Esophagus squamous epithelium (tissue), 5 donors: ENCODE results near the gene MBD6. TPM values are rescaled to one million over a fixed set of nuclear protein-coding genes. Genes with fewer than 3 reads are reported as not detected.

Experiments used
- DNase-seq: peaks from one replicate; lab custom pipeline; 2025; lab: John Stamatoyannopoulos, UW
- H3K27ac ChIP-seq, 4 donors: fragments of 200-600 bp; sonication (generic); one replicate each; pipeline ENCODE4 v1.5.1; 2016 to 2019; ENCODE audit warnings: mild to moderate bottlenecking in 1 of 4
- H3K27me3 ChIP-seq, 4 donors: fragments of 200-600 bp; sonication (generic); 1 replicate in 3 of 4; 2 replicates in 1 of 4; pipeline versions ENCODE4 v1.5.1 to v1.6.0; 2017 to 2021; ENCODE audit warnings: antibody characterized with exemption in 1 of 4
- H3K36me3 ChIP-seq, 3 donors: fragments of 200-600 bp; sonication (generic); one replicate each; pipeline ENCODE4 v1.5.1; 2016 to 2019
- H3K4me1 ChIP-seq, 3 donors: fragments of 200-600 bp; sonication (generic); one replicate each; pipeline ENCODE4 v1.5.1; 2017 to 2019
- H3K4me3 ChIP-seq, 4 donors: fragments of 200-600 bp; sonication (generic); 1 replicate in 3 of 4; 2 replicates in 1 of 4; pipeline ENCODE4 v1.5.1; 2016 to 2019; ENCODE audit warnings: mild to moderate bottlenecking in 2 of 4, moderate library complexity in 1 of 4
- H3K9me3 ChIP-seq, 3 donors: fragments of 200-600 bp; sonication (generic); one replicate each; pipeline ENCODE4 v1.5.1; 2016 to 2019
- POLR2A ChIP-seq, 4 donors: fragments of 450-650 bp; IDR thresholded peaks; one replicate each; pipeline ENCODE4 v1.6.1; 2017; ENCODE audit warnings: antibody characterized with exemption in 4 of 4, mild to moderate bottlenecking in 4 of 4, moderate library complexity in 3 of 4
- WGBS, 2 donors: methylation state at CpG; one replicate each; pipeline ENCODE4 v1.1.5; 2018; 5-methylcytosine and 5-hydroxymethylcytosine counted together
- intact Hi-C: fragments of 100-400 bp; cut with DNase I; formaldehyde crosslinking; loops from one replicate; pipeline ENCODE4 v1.15.0; 2022
- total RNA-seq, 4 donors: library from RNA; depleted of rRNA; stranded (reverse); fragments of >200 nt; gene quantifications; one replicate each; pipeline ENCODE4 v1.1.0, GENCODE V29; 2016
- TF ChIP-seq, protein P1 (sequence below), 6 experiments: fragments of 450-650 bp in 4 of 6; fragments of 200-600 bp in 2 of 6; sonication (generic) in 2 of 6; IDR thresholded peaks; one replicate each; pipeline ENCODE4 v1.5.1; 2016 to 2019; ENCODE audit warnings: antibody characterized with exemption in 6 of 6, mild to moderate bottlenecking in 4 of 6, moderate library complexity in 4 of 6
- donor health status: DM: yes; HTN: yes; CAD: no.

The MBD6 gene
- total RNA-seq, 4 donors from 2014 or later = 13.8 to 33.2 (median 17.6) TPM

- no peak overlapping the region for H3K27ac ChIP-seq
- no peak for DNase-seq
- H3K27me3 ChIP-seq = no peaks in the 10 kb centered on the region
- intact Hi-C loops = no loop called here
- no peaks in the 10 kb centered on the region for H3K9me3 ChIP-seq
- TF ChIP-seq, protein P1, sequence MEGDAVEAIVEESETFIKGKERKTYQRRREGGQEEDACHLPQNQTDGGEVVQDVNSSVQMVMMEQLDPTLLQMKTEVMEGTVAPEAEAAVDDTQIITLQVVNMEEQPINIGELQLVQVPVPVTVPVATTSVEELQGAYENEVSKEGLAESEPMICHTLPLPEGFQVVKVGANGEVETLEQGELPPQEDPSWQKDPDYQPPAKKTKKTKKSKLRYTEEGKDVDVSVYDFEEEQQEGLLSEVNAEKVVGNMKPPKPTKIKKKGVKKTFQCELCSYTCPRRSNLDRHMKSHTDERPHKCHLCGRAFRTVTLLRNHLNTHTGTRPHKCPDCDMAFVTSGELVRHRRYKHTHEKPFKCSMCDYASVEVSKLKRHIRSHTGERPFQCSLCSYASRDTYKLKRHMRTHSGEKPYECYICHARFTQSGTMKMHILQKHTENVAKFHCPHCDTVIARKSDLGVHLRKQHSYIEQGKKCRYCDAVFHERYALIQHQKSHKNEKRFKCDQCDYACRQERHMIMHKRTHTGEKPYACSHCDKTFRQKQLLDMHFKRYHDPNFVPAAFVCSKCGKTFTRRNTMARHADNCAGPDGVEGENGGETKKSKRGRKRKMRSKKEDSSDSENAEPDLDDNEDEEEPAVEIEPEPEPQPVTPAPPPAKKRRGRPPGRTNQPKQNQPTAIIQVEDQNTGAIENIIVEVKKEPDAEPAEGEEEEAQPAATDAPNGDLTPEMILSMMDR (IDR thresholded peaks at IDR 0.05) = no peak
- no peak for TF ChIP-seq POLR2A (IDR thresholded peaks at IDR 0.05)
- H3K4me1 ChIP-seq = peaks cover 20 to 56% (median 25%) of the 10 kb centered on the region in 3 donors
- H3K36me3 ChIP-seq = peaks cover 17 to 79% (median 38%) of the 10 kb centered on the region in 3 donors
- H3K4me3 ChIP-seq = no peak overlapping the region
- WGBS, 2 donors = 80 to 91% methylated on average over 6 to 9 of the region's 9 CpGs
Observed at GRCh38 chr12:57514720-57515407, 7.8 kb upstream of the MBD6 start.

DNA sequence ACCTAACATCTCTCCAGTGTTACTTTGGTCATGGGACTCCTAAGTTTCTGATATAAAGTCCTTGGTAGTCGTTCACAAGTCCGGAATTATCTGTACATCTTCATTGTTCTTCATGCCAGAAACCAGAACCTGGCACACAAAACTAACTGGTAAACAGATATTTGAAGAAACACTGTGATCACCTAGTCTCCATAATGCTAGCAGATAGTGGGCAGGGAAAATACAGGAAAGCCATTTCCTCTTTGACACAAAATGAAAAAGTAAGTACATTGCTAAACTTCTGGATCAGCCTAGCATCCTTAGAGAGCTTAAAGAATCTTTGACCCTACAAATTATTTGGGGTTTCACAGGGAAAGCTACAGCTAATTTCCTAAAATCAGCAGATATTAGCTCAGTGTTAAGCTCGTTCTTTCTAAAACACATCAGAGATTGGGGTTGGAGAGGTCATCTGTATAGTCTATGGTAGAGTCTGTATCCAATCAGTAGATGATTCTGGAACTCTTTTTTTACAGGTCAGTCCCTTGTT is 7.2 kb upstream of the MBD6 start:
- Histone ChIP-seq H3K9me3 (no peaks in the 10 kb centered on the region), H3K27me3 (no peaks in the 10 kb centered on the region), H3K4me3 (no peak overlapping the region), H3K4me1 (peaks cover 20 to 50% (median 25%) of the 10 kb centered on the region in 3 donors), H3K36me3 (peaks cover 17 to 79% (median 38%) of the 10 kb centered on the region in 3 donors), H3K27ac (peak overlapping the region in 2 of 4 donors; percentile 99)
- no peak for DNase-seq
- TF ChIP-seq POLR2A (IDR thresholded peaks at IDR 0.05) = no peak
- TF ChIP-seq, protein P1 (IDR thresholded peaks at IDR 0.05) = no peak
- intact Hi-C loops = no loop called here
- WGBS, 2 donors = 74 to 78% methylated on average over 3 of the region's 3 CpGs

DNA sequence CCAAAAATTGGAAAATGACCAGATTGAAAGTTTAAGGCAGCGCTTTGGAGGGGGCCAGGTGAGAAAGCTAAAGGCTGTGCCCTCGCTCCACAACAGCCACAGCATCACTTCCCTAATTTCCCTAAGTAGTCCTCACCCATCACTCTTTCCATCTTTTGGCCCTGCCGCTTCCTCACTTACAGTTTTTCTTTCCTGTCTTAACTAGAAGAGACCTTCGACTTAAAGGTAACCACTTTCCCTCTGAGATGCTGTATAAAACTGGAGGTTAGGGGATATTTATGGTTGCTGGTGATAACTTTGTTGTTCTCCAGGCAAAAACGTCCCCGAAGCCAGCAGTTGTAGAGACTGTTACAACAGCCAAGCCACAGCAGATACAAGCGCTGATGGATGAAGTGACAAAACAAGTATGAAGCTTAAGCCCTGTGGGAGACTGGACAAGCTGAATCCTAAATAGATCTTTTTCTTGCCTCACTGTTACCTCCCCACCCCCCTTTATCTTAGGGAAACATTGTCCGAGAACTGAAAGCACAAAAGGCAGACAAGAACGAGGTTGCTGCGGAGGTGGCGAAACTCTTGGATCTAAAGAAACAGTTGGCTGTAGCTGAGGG is 6.6 kb upstream of the MBD6 start:
- intact Hi-C loops = no loop called here
- Histone ChIP-seq H3K27ac (peak overlapping the region in 3 of 4 donors; percentile 36 to 99 (median 99)), H3K9me3 (no peaks in the 10 kb centered on the region), H3K36me3 (peaks cover 17 to 73% (median 38%) of the 10 kb centered on the region in 3 donors), H3K4me3 (no peak overlapping the region), H3K4me1 (peaks cover 24 to 53% (median 27%) of the 10 kb centered on the region in 3 donors), H3K27me3 (no peaks in the 10 kb centered on the region)
- TF ChIP-seq, protein P1 (IDR thresholded peaks at IDR 0.05) = no peak
- TF ChIP-seq POLR2A (IDR thresholded peaks at IDR 0.05) = no peak
- DNase-seq = no peak
- 75 to 78% methylated on average over 11 of the region's 11 CpGs for WGBS, 2 donors

DNA sequence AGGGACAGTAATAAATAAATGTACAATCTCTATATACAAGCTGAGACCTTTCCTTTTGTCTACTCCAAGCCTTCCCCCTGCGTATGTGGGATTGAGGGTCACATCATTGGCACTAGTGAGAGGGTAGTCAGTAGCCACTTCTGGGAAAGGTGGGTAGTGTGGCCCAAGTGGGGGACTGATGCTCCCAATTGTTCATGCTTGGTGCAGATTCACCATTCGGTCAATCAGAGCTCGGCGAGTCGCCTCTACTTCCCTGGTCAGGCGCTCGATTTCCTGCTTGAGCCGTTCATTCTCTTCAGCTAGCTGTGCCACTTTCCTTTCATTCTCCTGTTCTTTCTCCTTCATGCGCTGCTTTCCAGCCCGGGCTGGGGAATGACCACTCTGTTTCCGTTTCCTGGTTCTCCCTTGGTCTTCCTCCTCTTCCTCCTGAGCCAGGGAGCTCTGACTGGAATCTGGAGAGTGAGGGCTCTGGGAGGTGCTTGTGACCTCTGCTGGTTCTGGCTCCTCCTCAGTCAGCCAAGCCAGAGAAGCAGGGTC is 5.9 kb upstream of the MBD6 start:
- Histone ChIP-seq H3K36me3 (peaks cover 17 to 67% (median 38%) of the 10 kb centered on the region in 3 donors), H3K9me3 (no peaks in the 10 kb centered on the region), H3K27ac (peak overlapping the region; percentile 36 to 99 (median 82)), H3K27me3 (no peaks in the 10 kb centered on the region), H3K4me1 (peaks cover 31 to 59% (median 34%) of the 10 kb centered on the region in 3 donors), H3K4me3 (no peak overlapping the region)
- WGBS, 2 donors = 82 to 87% methylated on average over 10 to 11 of the region's 11 CpGs
- intact Hi-C loops = no loop called here
- TF ChIP-seq POLR2A (IDR thresholded peaks at IDR 0.05) = no peak
- TF ChIP-seq, protein P1 (IDR thresholded peaks at IDR 0.05) = no peak
- DNase-seq = no peak
